Activated naive CD8-positive, alpha-beta T cell treated with anti-CD3 and anti-CD28 coated beads for 36 hours (primary cell): ENCODE measurements around the gene MMP1. TPM values are rescaled to one million over a fixed set of nuclear protein-coding genes. Genes with fewer than 3 reads are reported as not detected.

Experiments used
- DNase-seq: peaks from one replicate; pipeline ENCODE4 v3.0.0; 2021
- H3K27ac Mint-ChIP-seq: one replicate; pipeline ENCODE4 v1.8.0; 2022; ENCODE audit warnings: mild to moderate bottlenecking, moderate library complexity, mixed read lengths
- H3K27me3 Mint-ChIP-seq: one replicate; pipeline ENCODE4 v1.8.0; 2022; ENCODE audit warnings: mild to moderate bottlenecking, mixed read lengths
- H3K36me3 Mint-ChIP-seq: one replicate; pipeline ENCODE4 v1.8.0; 2021; ENCODE audit warnings: mild to moderate bottlenecking, mixed read lengths
- H3K4me1 Mint-ChIP-seq: one replicate; pipeline ENCODE4 v1.8.0; 2021; ENCODE audit warnings: mixed read lengths
- H3K4me3 Mint-ChIP-seq: one replicate; pipeline ENCODE4 v1.8.0; 2022; ENCODE audit warnings: mild to moderate bottlenecking, moderate library complexity, mixed read lengths
- H3K9me3 Mint-ChIP-seq: one replicate; pipeline ENCODE4 v1.8.0; 2022; ENCODE audit warnings: mixed read lengths
- total RNA-seq, 2 experiments: library from RNA; stranded (reverse); gene quantifications; one replicate each; pipeline ENCODE4 v1.2.3, GENCODE V29; 2021

MMP1 gene
- total RNA-seq, 2 experiments from 2014 or later, result not detected

GRCh38 chr11:102824556-102824955, 26.6 kb upstream of the MMP1 start:
- H3K9me3 Mint-ChIP-seq, result no peaks in the 10 kb centered on the region
- no peak for DNase-seq
- no peaks in the 10 kb centered on the region for H3K36me3 Mint-ChIP-seq
- H3K4me1 Mint-ChIP-seq, result no peaks in the 10 kb centered on the region
- no peak overlapping the region for H3K4me3 Mint-ChIP-seq
- H3K27me3 Mint-ChIP-seq, result peaks cover 9% of the 10 kb centered on the region
- no peak overlapping the region for H3K27ac Mint-ChIP-seq

GRCh38 chr11:102819491-102819890, 21.5 kb upstream of the MMP1 start:
- Mint-ChIP-seq H3K36me3 (no peaks in the 10 kb centered on the region), H3K27ac (no peak overlapping the region), H3K4me3 (no peak overlapping the region), H3K9me3 (peaks cover 16% of the 10 kb centered on the region), H3K27me3 (peaks cover 4% of the 10 kb centered on the region), H3K4me1 (no peaks in the 10 kb centered on the region)
- DNase-seq, result no peak

- H3K4me1 Mint-ChIP-seq, result no peaks in the 10 kb centered on the region
- H3K9me3 Mint-ChIP-seq, result peaks cover 18% of the 10 kb centered on the region
- no peaks in the 10 kb centered on the region for H3K36me3 Mint-ChIP-seq
- H3K27me3 Mint-ChIP-seq, result peaks cover 4% of the 10 kb centered on the region
- DNase-seq, result no peak
- H3K27ac Mint-ChIP-seq, result no peak overlapping the region
- no peak overlapping the region for H3K4me3 Mint-ChIP-seq
Measured at GRCh38 chr11:102813484-102813883, 15.5 kb upstream of the MMP1 start.

DNA sequence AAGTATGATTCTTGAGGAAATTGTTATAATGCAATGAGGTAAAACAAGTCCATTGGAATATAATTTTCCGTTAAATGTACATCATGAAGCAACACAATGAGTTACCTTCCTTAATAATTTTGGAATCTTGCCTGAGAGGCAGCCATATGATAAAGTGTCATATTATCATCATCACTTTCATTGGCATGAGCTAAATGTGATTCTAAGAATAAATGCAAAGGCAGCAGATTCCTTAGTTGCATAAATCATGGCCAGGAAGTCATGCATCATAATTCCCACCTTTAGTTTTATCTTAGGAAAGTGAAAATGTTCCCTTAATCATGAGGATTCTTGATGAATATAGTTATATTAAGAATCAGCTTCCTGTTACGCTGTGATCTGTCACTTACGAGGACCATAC, 14.2 kb upstream of the MMP1 start:
- Mint-ChIP-seq H3K36me3 (no peaks in the 10 kb centered on the region), H3K9me3 (peaks cover 13% of the 10 kb centered on the region), H3K27ac (no peak overlapping the region), H3K27me3 (peaks cover 9% of the 10 kb centered on the region), H3K4me3 (no peak overlapping the region), H3K4me1 (no peaks in the 10 kb centered on the region)
- DNase-seq, result no peak

DNA sequence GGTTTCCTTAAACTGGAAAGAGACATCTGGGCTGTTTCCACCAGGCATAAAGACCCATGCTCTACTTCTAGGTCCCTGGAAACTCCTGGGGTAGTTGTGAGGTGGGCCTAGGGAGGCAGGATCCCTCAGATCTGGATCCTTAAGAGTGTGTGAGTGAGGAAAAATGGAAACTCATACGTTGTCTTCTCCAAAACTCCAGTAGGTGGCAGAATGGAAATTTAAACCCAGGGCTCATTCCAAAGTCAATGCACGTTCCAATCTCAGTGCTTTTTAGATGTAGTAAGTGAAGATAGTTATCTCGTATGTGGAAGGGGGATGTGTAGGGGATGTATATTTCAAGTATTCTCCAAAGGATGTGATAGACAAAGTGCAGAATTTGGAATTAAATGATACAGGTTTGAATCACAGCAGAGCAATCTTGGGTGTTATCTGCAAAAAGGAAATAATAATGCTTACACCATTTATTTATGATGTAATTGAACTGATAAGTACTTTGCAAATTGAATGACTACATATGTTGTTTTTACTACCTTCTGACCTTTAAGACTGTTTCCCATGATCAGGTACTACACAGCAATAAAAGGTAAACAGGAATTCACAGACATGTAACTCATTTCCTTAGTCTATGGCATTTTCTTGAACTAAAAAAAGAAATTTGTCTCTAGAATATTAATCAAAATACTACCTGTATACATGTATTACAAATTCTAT, 13.1 kb upstream of the MMP1 start:
- Mint-ChIP-seq H3K36me3 (no peaks in the 10 kb centered on the region), H3K9me3 (peaks cover 5% of the 10 kb centered on the region), H3K27ac (no peak overlapping the region), H3K4me3 (no peak overlapping the region), H3K27me3 (peaks cover 9% of the 10 kb centered on the region), H3K4me1 (no peaks in the 10 kb centered on the region)
- no peak for DNase-seq

DNA sequence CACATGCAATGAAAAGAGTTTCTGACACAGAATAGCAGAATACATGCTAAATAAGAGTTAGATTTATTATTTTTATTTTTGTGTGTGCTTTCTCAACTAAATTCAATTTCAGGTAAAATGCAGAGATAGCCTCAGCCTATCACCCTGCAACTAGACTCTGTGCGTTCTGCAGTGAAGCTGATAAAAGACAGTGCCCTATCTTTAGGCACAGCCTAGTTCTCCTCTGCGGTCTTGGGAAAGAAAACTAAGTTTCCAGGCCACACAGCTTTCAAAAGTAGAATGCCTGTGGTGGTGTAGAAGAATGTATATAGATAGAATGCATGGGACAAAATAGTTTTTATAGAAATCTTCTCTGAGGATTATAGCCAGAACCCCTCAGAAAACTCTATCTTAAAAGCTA, 12.0 kb upstream of the MMP1 start:
- no peaks in the 10 kb centered on the region for H3K36me3 Mint-ChIP-seq
- no peak overlapping the region for H3K4me3 Mint-ChIP-seq
- H3K4me1 Mint-ChIP-seq, result no peaks in the 10 kb centered on the region
- H3K9me3 Mint-ChIP-seq, result peaks cover 1% of the 10 kb centered on the region
- DNase-seq, result no peak
- peaks cover 13% of the 10 kb centered on the region for H3K27me3 Mint-ChIP-seq
- no peak overlapping the region for H3K27ac Mint-ChIP-seq

DNA sequence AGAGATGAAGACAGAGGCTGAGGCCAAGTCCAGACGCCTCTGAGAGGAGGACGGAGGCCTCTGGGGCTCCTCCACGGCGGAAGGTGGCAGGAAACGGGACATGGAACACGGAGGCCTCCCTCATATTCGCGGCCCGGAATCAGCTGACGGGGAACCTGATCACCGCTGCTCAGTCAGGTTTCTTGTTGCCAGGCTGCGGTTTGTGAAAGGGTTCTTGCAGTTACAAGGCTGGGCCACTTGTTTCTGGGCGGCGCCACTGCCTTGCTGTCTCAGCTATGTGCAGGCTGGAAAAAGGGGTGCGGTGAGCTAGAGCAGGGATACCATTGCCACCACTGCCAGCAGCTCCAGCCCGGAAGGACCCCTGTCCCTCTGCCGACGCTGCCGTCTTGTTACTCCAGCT, 10.0 kb upstream of the MMP1 start:
- no peaks in the 10 kb centered on the region for H3K36me3 Mint-ChIP-seq
- no peaks in the 10 kb centered on the region for H3K4me1 Mint-ChIP-seq
- H3K9me3 Mint-ChIP-seq, result no peaks in the 10 kb centered on the region
- H3K27me3 Mint-ChIP-seq, result peaks cover 13% of the 10 kb centered on the region
- H3K27ac Mint-ChIP-seq, result no peak overlapping the region
- peak; percentile 20 for DNase-seq
- H3K4me3 Mint-ChIP-seq, result no peak overlapping the region

DNA sequence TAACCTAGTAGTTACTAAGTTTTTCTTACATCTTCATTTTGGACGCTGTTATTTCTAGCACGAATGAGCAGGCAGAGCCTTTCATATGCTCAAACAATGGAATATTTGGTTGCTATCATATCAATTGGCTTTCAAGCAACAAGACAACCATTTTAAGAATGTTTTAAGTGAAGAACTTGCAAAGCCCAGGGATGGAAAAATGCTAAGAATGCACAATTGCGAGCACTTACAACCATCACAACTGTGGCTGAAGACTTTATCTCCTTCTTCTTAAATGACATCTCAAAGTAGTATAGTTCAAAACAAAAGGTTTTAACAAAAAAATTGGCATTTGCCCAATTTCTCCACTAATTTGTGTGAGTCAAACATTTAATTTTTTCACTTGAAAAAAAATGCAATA, 8.3 kb upstream of the MMP1 start:
- no peaks in the 10 kb centered on the region for H3K4me1 Mint-ChIP-seq
- DNase-seq, result no peak
- H3K4me3 Mint-ChIP-seq, result no peak overlapping the region

DNA sequence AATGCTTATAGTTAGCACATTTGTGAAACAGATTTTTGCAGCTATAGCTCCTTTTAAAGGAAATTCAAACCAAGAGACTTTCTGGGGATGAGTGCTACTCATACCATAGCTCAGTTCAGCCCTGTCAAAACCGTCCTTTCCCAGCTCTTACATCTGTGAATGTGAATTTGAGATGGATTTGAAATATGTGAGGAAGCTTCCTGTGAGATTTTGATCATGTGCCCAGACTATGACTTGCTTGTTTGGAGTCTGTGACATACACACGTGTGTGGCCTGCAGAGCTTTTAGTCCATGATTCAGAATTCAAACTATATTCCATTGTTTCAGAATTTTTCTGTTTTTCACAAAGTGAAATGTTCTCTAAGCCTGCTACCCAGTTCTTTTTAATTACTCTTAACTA, 4.4 kb upstream of the MMP1 start:
- no peak for DNase-seq
- peaks cover 4% of the 10 kb centered on the region for H3K27me3 Mint-ChIP-seq

More for the DNA sequence above, 8.3 kb upstream of the MMP1 start:
- no peak overlapping the region for H3K27ac Mint-ChIP-seq
- no peaks in the 10 kb centered on the region for H3K36me3 Mint-ChIP-seq
- H3K9me3 Mint-ChIP-seq, result no peaks in the 10 kb centered on the region
- H3K27me3 Mint-ChIP-seq, result peaks cover 13% of the 10 kb centered on the region

GRCh38 chr11:102800767-102801166, 2.8 kb upstream of the MMP1 start:
- Mint-ChIP-seq H3K36me3 (no peaks in the 10 kb centered on the region), H3K4me1 (no peaks in the 10 kb centered on the region)

More for the DNA sequence above, 4.4 kb upstream of the MMP1 start:
- H3K4me3 Mint-ChIP-seq, result no peak overlapping the region
- H3K4me1 Mint-ChIP-seq, result no peaks in the 10 kb centered on the region
- no peak overlapping the region for H3K27ac Mint-ChIP-seq
- H3K36me3 Mint-ChIP-seq, result no peaks in the 10 kb centered on the region
- H3K9me3 Mint-ChIP-seq, result no peaks in the 10 kb centered on the region

DNA sequence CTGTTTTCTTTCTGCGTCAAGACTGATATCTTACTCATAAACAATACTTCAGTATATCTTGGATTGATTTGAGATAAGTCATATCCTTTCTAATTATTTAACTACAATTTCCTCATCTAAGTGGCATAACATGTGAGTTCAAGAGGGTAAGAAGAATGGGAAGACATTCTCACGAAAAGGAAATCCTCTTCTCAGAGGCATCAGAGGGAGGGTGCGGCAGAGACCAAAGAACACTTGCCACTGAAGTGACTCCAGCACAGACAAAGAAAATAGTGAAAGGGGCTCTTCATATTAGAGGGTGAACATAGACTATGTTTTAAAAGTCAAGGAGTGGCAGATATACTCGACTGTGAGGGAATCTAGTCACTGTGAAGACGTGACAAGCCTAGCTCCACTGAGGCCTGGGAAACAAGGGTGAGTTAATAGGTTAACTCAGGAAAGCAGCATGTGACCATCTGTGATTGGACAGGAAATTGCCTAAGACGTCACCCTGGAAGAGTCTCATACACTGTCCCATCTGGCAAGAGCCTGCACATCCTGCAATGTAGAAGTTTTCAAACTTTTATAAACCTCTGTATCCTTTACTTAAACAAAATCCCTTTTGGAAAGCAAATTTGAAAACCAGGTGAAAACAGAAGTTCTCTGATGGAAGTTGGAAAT, 1.9 kb upstream of the MMP1 start:
- Mint-ChIP-seq H3K27me3 (peaks cover 7% of the 10 kb centered on the region), H3K27ac (no peak overlapping the region), H3K9me3 (no peaks in the 10 kb centered on the region), H3K4me1 (no peaks in the 10 kb centered on the region), H3K36me3 (no peaks in the 10 kb centered on the region), H3K4me3 (no peak overlapping the region)
- DNase-seq, result no peak

More at GRCh38 chr11:102800767-102801166, 2.8 kb upstream of the MMP1 start:
- no peak overlapping the region for H3K27ac Mint-ChIP-seq
- no peak for DNase-seq
- peaks cover 6% of the 10 kb centered on the region for H3K27me3 Mint-ChIP-seq
- no peaks in the 10 kb centered on the region for H3K9me3 Mint-ChIP-seq
- no peak overlapping the region for H3K4me3 Mint-ChIP-seq

DNA sequence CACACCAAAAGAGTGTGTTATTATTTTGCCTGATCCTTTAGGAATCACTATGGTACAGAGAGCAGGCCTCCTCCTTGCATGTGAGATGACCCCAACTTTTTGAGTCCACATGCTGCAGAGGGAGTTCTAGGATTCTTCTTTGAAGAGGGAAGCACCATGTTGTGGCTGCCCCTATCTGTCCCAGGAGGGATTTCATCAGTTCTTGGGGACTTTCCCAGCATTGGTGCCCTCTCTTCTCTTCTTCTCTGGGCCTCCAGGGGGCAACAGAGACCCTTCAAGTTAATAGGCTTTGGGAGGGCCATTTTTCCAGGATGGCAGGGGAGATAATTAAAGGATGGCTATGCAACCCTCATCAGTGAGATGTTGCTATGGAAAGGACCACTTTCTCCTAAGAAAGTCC, 3.6 kb downstream of the MMP1 start:
- DNase-seq, result peak; percentile 19

DNA sequence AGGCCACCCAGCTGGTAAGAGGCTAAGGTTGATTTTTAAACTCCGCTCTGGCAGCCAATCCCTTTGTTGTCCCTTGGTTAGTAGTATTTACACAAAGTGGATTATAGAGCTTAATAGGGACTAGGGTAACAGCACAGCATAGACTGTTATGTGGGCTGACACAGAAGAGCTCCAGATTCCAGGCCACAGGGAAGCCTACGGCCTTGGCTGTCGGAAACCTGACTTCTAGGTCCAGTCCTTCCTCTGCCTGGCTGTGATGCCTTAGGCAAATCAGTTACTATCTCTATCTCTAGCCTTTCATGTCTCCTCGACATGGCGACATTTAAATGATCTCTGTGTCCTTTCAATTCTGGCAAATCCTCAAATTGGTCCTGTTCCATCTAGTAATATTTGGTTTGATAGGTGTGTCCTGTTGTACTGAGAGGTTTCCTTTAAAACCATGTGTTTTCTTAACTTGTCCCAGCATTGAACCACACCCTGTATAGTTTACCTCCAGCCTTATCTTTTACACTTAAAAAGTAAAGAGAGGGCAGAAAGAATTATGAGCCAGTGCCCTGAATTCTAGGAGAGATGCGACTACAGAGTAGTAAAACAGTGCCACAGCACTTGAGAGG, 4.2 kb downstream of the MMP1 start:
- H3K27ac Mint-ChIP-seq, result no peak overlapping the region

More for the DNA sequence above, 3.6 kb downstream of the MMP1 start:
- Mint-ChIP-seq H3K4me1 (peaks cover 3% of the 10 kb centered on the region), H3K9me3 (no peaks in the 10 kb centered on the region), H3K27me3 (peaks cover 8% of the 10 kb centered on the region), H3K36me3 (no peaks in the 10 kb centered on the region), H3K4me3 (no peak overlapping the region), H3K27ac (no peak overlapping the region)

DNA sequence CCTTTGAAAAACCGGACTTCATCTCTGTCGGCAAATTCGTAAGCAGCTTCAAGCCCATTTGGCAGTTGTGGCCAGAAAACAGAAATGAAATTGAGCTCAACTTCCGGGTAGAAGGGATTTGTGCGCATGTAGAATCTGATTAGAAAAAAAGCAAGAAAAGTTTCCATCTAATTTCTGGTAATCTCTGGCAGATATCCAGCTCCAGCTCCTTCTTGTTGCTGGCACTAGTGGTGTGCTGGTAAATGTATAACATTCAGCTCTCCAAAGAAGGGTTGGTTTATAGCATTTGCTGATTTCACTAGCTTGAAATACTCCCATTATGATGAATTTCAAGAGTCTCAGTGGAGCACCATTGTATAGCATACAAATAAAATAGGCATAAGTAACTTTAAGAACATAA, 5.4 kb downstream of the MMP1 start:
- H3K36me3 Mint-ChIP-seq, result no peaks in the 10 kb centered on the region
- H3K27ac Mint-ChIP-seq, result no peak overlapping the region
- peaks cover 10% of the 10 kb centered on the region for H3K27me3 Mint-ChIP-seq
- peaks cover 3% of the 10 kb centered on the region for H3K4me1 Mint-ChIP-seq
- no peak overlapping the region for H3K4me3 Mint-ChIP-seq
- no peaks in the 10 kb centered on the region for H3K9me3 Mint-ChIP-seq
- no peak for DNase-seq

More for the DNA sequence above, 4.2 kb downstream of the MMP1 start:
- H3K27me3 Mint-ChIP-seq, result peaks cover 10% of the 10 kb centered on the region
- H3K36me3 Mint-ChIP-seq, result no peaks in the 10 kb centered on the region
- no peaks in the 10 kb centered on the region for H3K9me3 Mint-ChIP-seq
- H3K4me1 Mint-ChIP-seq, result peaks cover 3% of the 10 kb centered on the region
- no peak for DNase-seq
- H3K4me3 Mint-ChIP-seq, result no peak overlapping the region

- Mint-ChIP-seq H3K36me3 (no peaks in the 10 kb centered on the region), H3K4me3 (no peak overlapping the region), H3K27ac (no peak overlapping the region), H3K9me3 (no peaks in the 10 kb centered on the region), H3K27me3 (peaks cover 7% of the 10 kb centered on the region), H3K4me1 (peaks cover 3% of the 10 kb centered on the region)
- no peak for DNase-seq
Measured at GRCh38 chr11:102791271-102792036, 6.5 kb downstream of the MMP1 start.
